ENCODE results near the gene CCDC167.

- TF ChIP-seq CTCF (IDR thresholded peaks at IDR 0.05; ENCODE audit: insufficient read depth, low read length) (no peak), SPI1 (IDR thresholded peaks at IDR 0.05; ENCODE audit: borderline replicate concordance, low read depth) (no peak)
Measured at GRCh38 chr6:37483252-37483901, 16.3 kb downstream of the CCDC167 start.

Measured in HL-60 (cell line).